Prostate gland (tissue), 2 donors: ENCODE data around the gene AOPEP. TPM values are rescaled to one million over a fixed set of nuclear protein-coding genes. Genes with fewer than 3 reads are reported as not detected.

Experiments
- DNase-seq: peaks from one replicate; pipeline ENCODE4 v3.0.0-alpha.2; 2019; ENCODE audit warnings: low spot score
- H3K27ac ChIP-seq, 2 donors: fragments of 200-600 bp; sonication (generic); 2 replicates each; pipeline ENCODE4 v1.5.1; 2017 to 2019
- H3K27me3 ChIP-seq: fragments of 200-600 bp; sonication (generic); replicated peaks from 2 replicates; pipeline ENCODE4 v1.5.1; 2019; ENCODE audit not compliant: insufficient read depth
- H3K36me3 ChIP-seq, 2 donors: fragments of 200-600 bp; sonication (generic); 1 replicate in 1 of 2; 2 replicates in 1 of 2; pipeline versions ENCODE4 v1.5.1 to v1.8.1; 2017 to 2019
- H3K4me1 ChIP-seq: fragments of 200-600 bp; sonication (generic); replicated peaks from 2 replicates; pipeline ENCODE4 v1.5.1; 2019
- H3K4me3 ChIP-seq, 2 donors: fragments of 200-600 bp; sonication (generic); 2 replicates each; pipeline ENCODE4 v1.5.1; 2017 to 2019
- H3K9me3 ChIP-seq: fragments of 200-600 bp; sonication (generic); 2 replicates; pipeline ENCODE4 v1.5.1; 2017
- CTCF ChIP-seq, 4 experiments: fragments of 200-600 bp in 2 of 4; fragments of 450-650 bp in 2 of 4; sonication (generic) in 2 of 4; IDR thresholded peaks; 1 replicate in 3 of 4; 2 replicates in 1 of 4; pipeline ENCODE4 v1.5.1; 2016 to 2019; ENCODE audit warnings: antibody characterized with exemption in 4 of 4, mild to moderate bottlenecking in 2 of 4, moderate library complexity in 2 of 4
- POLR2A ChIP-seq: fragments of 450-650 bp; IDR thresholded peaks from one replicate; pipeline ENCODE4 v1.6.1; 2016; ENCODE audit warnings: antibody characterized with exemption, mild to moderate bottlenecking
- POLR2AphosphoS5 ChIP-seq: sonication (generic); formaldehyde crosslinking; IDR thresholded peaks from one replicate; pipeline ENCODE4 v1.6.1; 2017; ENCODE audit warnings: antibody characterized with exemption
- WGBS: methylation state at CpG from one replicate; pipeline ENCODE4 v1.1.5; 2018; 5-methylcytosine and 5-hydroxymethylcytosine counted together
- intact Hi-C: fragments of 100-400 bp; cut with DNase I; formaldehyde crosslinking; loops from one replicate; pipeline ENCODE4 v1.14.2; 2022
- total RNA-seq, 2 donors: library from RNA; depleted of rRNA; stranded (reverse); fragments of >200 nt; gene quantifications; one replicate each; pipeline ENCODE4 v1.1.0, GENCODE V29; 2016

The AOPEP gene
- total RNA-seq, 2 donors from 2014 or later: 107 to 188 TPM

GRCh38 chr9:95007226-95007869 lies 280.8 kb downstream of the AOPEP start:
- H3K9me3 ChIP-seq: no peaks in the 10 kb centered on the region
- H3K27ac ChIP-seq: peak overlapping the region; percentile 94 to 96
- H3K36me3 ChIP-seq: no peaks in the 10 kb centered on the region
- TF ChIP-seq CTCF (IDR thresholded peaks at IDR 0.05): no peak
- TF ChIP-seq POLR2A: no peak
- no peak for TF ChIP-seq POLR2AphosphoS5
- intact Hi-C loops: loop anchor here (5.0 kb wide), 3 partner anchors 50 to 225 kb away; no protein-coding TSS in a partner anchor
- DNase-seq: no peak
- 10% methylated on average over 5 of the region's 5 CpGs for WGBS
- H3K4me3 ChIP-seq: peak overlapping the region; percentile 64 to 71
- no peaks in the 10 kb centered on the region for H3K27me3 ChIP-seq
- H3K4me1 ChIP-seq: peaks cover 3% of the 10 kb centered on the region

- Histone ChIP-seq H3K36me3 (no peaks in the 10 kb centered on the region), H3K4me3 (peak overlapping the region; percentile 64 to 71), H3K4me1 (peaks cover 6% of the 10 kb centered on the region), H3K27ac (peak overlapping the region; percentile 94 to 96), H3K9me3 (no peaks in the 10 kb centered on the region), H3K27me3 (no peaks in the 10 kb centered on the region)
- intact Hi-C loops: loop anchor here (5.0 kb wide), 3 partner anchors 49 to 226 kb away; no protein-coding TSS in a partner anchor
- 5% methylated on average over 15 of the region's 15 CpGs for WGBS
- peak; percentile 52 for DNase-seq
- TF ChIP-seq POLR2A: peak; percentile 30
- TF ChIP-seq CTCF (IDR thresholded peaks at IDR 0.05): no peak
- TF ChIP-seq POLR2AphosphoS5: peak; percentile 72
These were observed 281.8 kb downstream of the AOPEP start for GRCh38 chr9:95008151-95008771.

GRCh38 chr9:95009459-95009858 lies 283.0 kb downstream of the AOPEP start:
- Histone ChIP-seq H3K27me3 (no peaks in the 10 kb centered on the region), H3K36me3 (no peaks in the 10 kb centered on the region), H3K4me1 (peaks cover 3% of the 10 kb centered on the region), H3K27ac (peak overlapping the region; percentile 94 to 96), H3K9me3 (no peaks in the 10 kb centered on the region), H3K4me3 (no peak overlapping the region)
- no peak for DNase-seq
- intact Hi-C loops: loop anchor here (5.0 kb wide), 3 partner anchors 48 to 227 kb away; no protein-coding TSS in a partner anchor
- WGBS: 30% methylated on average over 5 of the region's 5 CpGs
- TF ChIP-seq CTCF (IDR thresholded peaks at IDR 0.05) (no peak), POLR2AphosphoS5 (peak; percentile 17)

- no peaks in the 10 kb centered on the region for H3K27me3 ChIP-seq
- intact Hi-C loops: loop anchor here (5.0 kb wide), 1 partner anchor 117 kb away; no protein-coding TSS in a partner anchor
- no peak for DNase-seq
- TF ChIP-seq POLR2AphosphoS5 (peak; percentile 15), CTCF (IDR thresholded peaks at IDR 0.05) (no peak), POLR2A (no peak)
- peaks cover 3% of the 10 kb centered on the region for H3K4me1 ChIP-seq
- no peaks in the 10 kb centered on the region for H3K9me3 ChIP-seq
- H3K36me3 ChIP-seq: no peaks in the 10 kb centered on the region
- H3K27ac ChIP-seq: peak overlapping the region; percentile 94 to 96
- WGBS: 27% methylated on average over 5 of the region's 5 CpGs
- H3K4me3 ChIP-seq: no peak overlapping the region
These were observed 283.9 kb downstream of the AOPEP start for GRCh38 chr9:95010431-95010838.
